GM12878 (cell line): Measurements from ENCODE around the gene RNF223. TPM values are rescaled to one million over a fixed set of nuclear protein-coding genes. Genes with fewer than 3 reads are reported as not detected.

Experiments used
- ATF3 ChIP-seq: IDR thresholded peaks from 2 replicates; pipeline ENCODE4 v1.6.1; 2011; ENCODE audit warnings: low read depth, mild to moderate bottlenecking, low read length, moderate library complexity, borderline replicate concordance; ENCODE audit errors: extremely low read depth
- DPF2 ChIP-seq: fragments of 450-650 bp; IDR thresholded peaks from 2 replicates; pipeline ENCODE4 v1.6.1; 2017; ENCODE audit warnings: mild to moderate bottlenecking
- ELK1 ChIP-seq: IDR thresholded peaks from 2 replicates; pipeline ENCODE4 v1.6.1; 2012; ENCODE audit warnings: low read depth, low read length, improper control_type of control experiment
- EP300 ChIP-seq, 2 experiments: fragments of 150-350 bp in 1 of 2; IDR thresholded peaks; 2 replicates each; pipeline ENCODE4 v1.6.1; 2011 to 2012; ENCODE audit warnings: low read depth in 2 of 2, low read length in 2 of 2, borderline replicate concordance in 1 of 2, improper control_type of control experiment in 1 of 2, inconsistent platforms in 1 of 2; ENCODE audit not compliant: control insufficient read depth in 1 of 2
- GATAD2B ChIP-seq: fragments of 450-650 bp; conservative IDR thresholded peaks from 2 replicates; pipeline ENCODE4 v1.6.1; 2017; ENCODE audit warnings: low read depth, mild to moderate bottlenecking, moderate library complexity
- HDGF ChIP-seq: fragments of 450-650 bp; IDR thresholded peaks from 2 replicates; pipeline ENCODE4 v1.6.1; 2016; ENCODE audit warnings: antibody characterized with exemption
- IKZF1 ChIP-seq: fragments of 450-650 bp; conservative IDR thresholded peaks from 2 replicates; pipeline ENCODE4 v1.6.1; 2017; ENCODE audit warnings: antibody characterized with exemption, mild to moderate bottlenecking
- LARP7 ChIP-seq: fragments of 450-650 bp; IDR thresholded peaks from 2 replicates; pipeline ENCODE4 v1.6.1; 2017; ENCODE audit warnings: mild to moderate bottlenecking
- MEF2A ChIP-seq: IDR thresholded peaks from 2 replicates; pipeline ENCODE4 v1.6.1; 2011; ENCODE audit warnings: low read depth, mild to moderate bottlenecking, low read length, moderate library complexity; ENCODE audit not compliant: insufficient read depth
- NBN ChIP-seq: fragments of 450-650 bp; IDR thresholded peaks from 2 replicates; pipeline ENCODE4 v1.6.1; 2016
- POLR2AphosphoS5 ChIP-seq: IDR thresholded peaks from 2 replicates; pipeline ENCODE4 v1.6.1; 2011; ENCODE audit warnings: mild to moderate bottlenecking, low read length, inconsistent platforms
- RFX5 ChIP-seq: IDR thresholded peaks from 2 replicates; pipeline ENCODE4 v1.6.1; 2011; ENCODE audit warnings: low read depth, low read length, improper control_type of control experiment
- SMARCA5 ChIP-seq: fragments of 450-650 bp; IDR thresholded peaks from 2 replicates; pipeline ENCODE4 v1.6.1; 2017; ENCODE audit warnings: mild to moderate bottlenecking
- SP1 ChIP-seq: IDR thresholded peaks from one replicate; pipeline ENCODE4 v1.6.1; 2011; ENCODE audit warnings: low read depth, low read length
- SPI1 ChIP-seq: IDR thresholded peaks from 2 replicates; pipeline ENCODE4 v1.6.1; 2011; ENCODE audit warnings: low read depth, mild to moderate bottlenecking, low read length, moderate library complexity, borderline replicate concordance; ENCODE audit not compliant: insufficient read depth
- TARDBP ChIP-seq: IDR thresholded peaks from 2 replicates; pipeline ENCODE4 v1.6.1; 2016; ENCODE audit warnings: borderline replicate concordance
- TCF12 ChIP-seq: IDR thresholded peaks from 2 replicates; pipeline ENCODE4 v1.6.1; 2011; ENCODE audit warnings: low read depth, mild to moderate bottlenecking, low read length
- TCF3 ChIP-seq: IDR thresholded peaks from 2 replicates; pipeline ENCODE4 v1.6.1; 2012; ENCODE audit warnings: low read depth, mild to moderate bottlenecking, low read length, borderline replicate concordance; ENCODE audit not compliant: insufficient read depth
- ZNF622 ChIP-seq: fragments of 450-650 bp; IDR thresholded peaks from 2 replicates; pipeline ENCODE4 v1.6.1; 2017; ENCODE audit warnings: mild to moderate bottlenecking, inconsistent platforms
- polyA plus RNA-seq, 11 experiments: library from polyadenylated mRNA; depleted of rRNA in 4 of 11; unstranded in 6 of 11; stranded (reverse) in 5 of 11; fragments of >200 nt; fragmentation: Nextera tagmentation in 4 of 11; fragmentation: Illumina TruSeq in 1 of 11; extraction: Ambion mirVana in 4 of 11; extraction: Trizol in 1 of 11; gene quantifications; 1 replicate in 1 of 11; 2 replicates in 10 of 11; pipeline versions ENCODE4 v1.2.1 to v1.2.3, GENCODE V29; 2011 to 2016; ENCODE audit warnings: inconsistent platforms in 2 of 11, missing spikeins in 2 of 11, low read depth in 1 of 11
- total RNA-seq, 4 experiments: library from RNA; depleted of rRNA in 3 of 4; stranded (reverse); fragments of >200 nt in 3 of 4; fragmentation: Illumina TruSeq in 1 of 4; extraction: Trizol in 1 of 4; gene quantifications; 2 replicates each; pipeline versions ENCODE4 v1.2.1 to v1.2.3, GENCODE V29; 2013 to 2021
- TF ChIP-seq, protein P1 (sequence below): fragments of 450-650 bp; IDR thresholded peaks from 2 replicates; pipeline ENCODE4 v1.6.1; 2017; ENCODE audit warnings: low read depth, mild to moderate bottlenecking, moderate library complexity
- TF ChIP-seq, protein P2 (sequence below): IDR thresholded peaks from 2 replicates; pipeline ENCODE4 v1.6.1; 2011; ENCODE audit warnings: mild to moderate bottlenecking, low read depth, low read length, moderate library complexity; ENCODE audit not compliant: insufficient replicate concordance
- TF ChIP-seq, protein P3 (sequence below): fragments of 450-650 bp; IDR thresholded peaks from 2 replicates; pipeline ENCODE4 v1.6.1; 2017; ENCODE audit warnings: borderline replicate concordance
- TF ChIP-seq, protein P4 (sequence below): fragments of 450-650 bp; IDR thresholded peaks from 2 replicates; pipeline ENCODE4 v1.6.1; 2016; ENCODE audit warnings: mild to moderate bottlenecking

Gene RNF223
- total and polyA plus RNA-seq, 10 of the 15 experiments (the other 5 are each of a cell fraction or from before 2014, with no cell fraction given), result 0.06 TPM; not detected in 9

GRCh38 chr1:1033009-1033587 is 41.0 kb downstream of the RNF223 start (continued):
- no peak for TF ChIP-seq SPI1
- peak; percentile 96 for TF ChIP-seq DPF2
- no peak for TF ChIP-seq ZNF622
- peak; percentile 87 for TF ChIP-seq LARP7
- TF ChIP-seq SP1, result peak; percentile 90
- TF ChIP-seq MEF2A, result no peak
- no peak for TF ChIP-seq ATF3
- TF ChIP-seq TCF12, result 0 out of 2 replicates have a peak, but pooled peaks have one; percentile 64
- no peak; the same call in 1 of the 2 replicates for TF ChIP-seq ELK1
- peak; percentile 58 for TF ChIP-seq IKZF1
- peak; percentile 71; the same call in 1 of the 2 replicates for TF ChIP-seq TCF3
- 0 out of 4 replicates have a peak, but pooled peaks of 1 of the 2 experiments have one; percentile 35 for TF ChIP-seq EP300 (IDR thresholded peaks at IDR 0.05; ENCODE audit: borderline replicate concordance in 1 of 2, control insufficient read depth in 1 of 2, low read depth in 2 of 2, low read length in 2 of 2)
- TF ChIP-seq GATAD2B, result peak; percentile 94
- TF ChIP-seq TARDBP, result no peak
- no peak for TF ChIP-seq HDGF
- TF ChIP-seq, protein P1, sequence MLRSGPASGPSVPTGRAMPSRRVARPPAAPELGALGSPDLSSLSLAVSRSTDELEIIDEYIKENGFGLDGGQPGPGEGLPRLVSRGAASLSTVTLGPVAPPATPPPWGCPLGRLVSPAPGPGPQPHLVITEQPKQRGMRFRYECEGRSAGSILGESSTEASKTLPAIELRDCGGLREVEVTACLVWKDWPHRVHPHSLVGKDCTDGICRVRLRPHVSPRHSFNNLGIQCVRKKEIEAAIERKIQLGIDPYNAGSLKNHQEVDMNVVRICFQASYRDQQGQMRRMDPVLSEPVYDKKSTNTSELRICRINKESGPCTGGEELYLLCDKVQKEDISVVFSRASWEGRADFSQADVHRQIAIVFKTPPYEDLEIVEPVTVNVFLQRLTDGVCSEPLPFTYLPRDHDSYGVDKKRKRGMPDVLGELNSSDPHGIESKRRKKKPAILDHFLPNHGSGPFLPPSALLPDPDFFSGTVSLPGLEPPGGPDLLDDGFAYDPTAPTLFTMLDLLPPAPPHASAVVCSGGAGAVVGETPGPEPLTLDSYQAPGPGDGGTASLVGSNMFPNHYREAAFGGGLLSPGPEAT, result 0 out of 2 replicates have a peak, but pooled peaks have one; percentile 16
- peak; percentile 81 for TF ChIP-seq NBN
- 0 out of 2 replicates have a peak, but pooled peaks have one; percentile 28 for TF ChIP-seq RFX5
- TF ChIP-seq, protein P2, sequence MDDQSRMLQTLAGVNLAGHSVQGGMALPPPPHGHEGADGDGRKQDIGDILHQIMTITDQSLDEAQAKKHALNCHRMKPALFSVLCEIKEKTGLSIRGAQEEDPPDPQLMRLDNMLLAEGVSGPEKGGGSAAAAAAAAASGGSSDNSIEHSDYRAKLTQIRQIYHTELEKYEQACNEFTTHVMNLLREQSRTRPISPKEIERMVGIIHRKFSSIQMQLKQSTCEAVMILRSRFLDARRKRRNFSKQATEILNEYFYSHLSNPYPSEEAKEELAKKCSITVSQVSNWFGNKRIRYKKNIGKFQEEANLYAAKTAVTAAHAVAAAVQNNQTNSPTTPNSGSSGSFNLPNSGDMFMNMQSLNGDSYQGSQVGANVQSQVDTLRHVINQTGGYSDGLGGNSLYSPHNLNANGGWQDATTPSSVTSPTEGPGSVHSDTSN, result peak; percentile 94
- TF ChIP-seq POLR2AphosphoS5, result 0 out of 2 replicates have a peak, but pooled peaks have one; percentile 25
- no peak for TF ChIP-seq SMARCA5
- TF ChIP-seq, protein P3, sequence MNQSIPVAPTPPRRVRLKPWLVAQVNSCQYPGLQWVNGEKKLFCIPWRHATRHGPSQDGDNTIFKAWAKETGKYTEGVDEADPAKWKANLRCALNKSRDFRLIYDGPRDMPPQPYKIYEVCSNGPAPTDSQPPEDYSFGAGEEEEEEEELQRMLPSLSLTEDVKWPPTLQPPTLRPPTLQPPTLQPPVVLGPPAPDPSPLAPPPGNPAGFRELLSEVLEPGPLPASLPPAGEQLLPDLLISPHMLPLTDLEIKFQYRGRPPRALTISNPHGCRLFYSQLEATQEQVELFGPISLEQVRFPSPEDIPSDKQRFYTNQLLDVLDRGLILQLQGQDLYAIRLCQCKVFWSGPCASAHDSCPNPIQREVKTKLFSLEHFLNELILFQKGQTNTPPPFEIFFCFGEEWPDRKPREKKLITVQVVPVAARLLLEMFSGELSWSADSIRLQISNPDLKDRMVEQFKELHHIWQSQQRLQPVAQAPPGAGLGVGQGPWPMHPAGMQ, result no peak
- TF ChIP-seq, protein P4, sequence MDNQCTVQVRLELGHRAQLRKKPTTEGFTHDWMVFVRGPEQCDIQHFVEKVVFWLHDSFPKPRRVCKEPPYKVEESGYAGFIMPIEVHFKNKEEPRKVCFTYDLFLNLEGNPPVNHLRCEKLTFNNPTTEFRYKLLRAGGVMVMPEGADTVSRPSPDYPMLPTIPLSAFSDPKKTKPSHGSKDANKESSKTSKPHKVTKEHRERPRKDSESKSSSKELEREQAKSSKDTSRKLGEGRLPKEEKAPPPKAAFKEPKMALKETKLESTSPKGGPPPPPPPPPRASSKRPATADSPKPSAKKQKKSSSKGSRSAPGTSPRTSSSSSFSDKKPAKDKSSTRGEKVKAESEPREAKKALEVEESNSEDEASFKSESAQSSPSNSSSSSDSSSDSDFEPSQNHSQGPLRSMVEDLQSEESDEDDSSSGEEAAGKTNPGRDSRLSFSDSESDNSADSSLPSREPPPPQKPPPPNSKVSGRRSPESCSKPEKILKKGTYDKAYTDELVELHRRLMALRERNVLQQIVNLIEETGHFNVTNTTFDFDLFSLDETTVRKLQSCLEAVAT, result no peak
